K562 (cell line): ENCODE results near the gene PFN3. TPM values are rescaled to one million over a fixed set of nuclear protein-coding genes. Genes with fewer than 3 reads are reported as not detected.

ENCODE experiments used
- ETS2 ChIP-seq: IDR thresholded peaks from 2 replicates; pipeline ENCODE4 v1.6.1; 2016; ENCODE audit warnings: borderline replicate concordance, missing genetic modification characterization, mild to moderate bottlenecking, moderate library complexity, missing compliant biosample characterization; ENCODE audit not compliant: poor library complexity, severe bottlenecking
- MNT ChIP-seq, 2 experiments: fragments of 450-650 bp; conservative IDR thresholded peaks; 2 replicates each; pipeline ENCODE4 v1.6.1; 2017; ENCODE audit warnings: mild to moderate bottlenecking in 2 of 2, moderate library complexity in 2 of 2
- polyA plus RNA-seq, 8 experiments: library from polyadenylated mRNA; depleted of rRNA in 4 of 8; stranded (reverse) in 5 of 8; unstranded in 3 of 8; fragments of >200 nt; fragmentation: Nextera tagmentation in 2 of 8; fragmentation: Illumina TruSeq in 1 of 8; extraction: Ambion mirVana in 2 of 8; extraction: Trizol in 1 of 8; gene quantifications; 2 replicates each; pipeline versions ENCODE4 v1.2.1 to v1.2.3, GENCODE V29; 2011 to 2014; ENCODE audit warnings: inconsistent platforms in 1 of 8, missing spikeins in 1 of 8
- total RNA-seq, 7 experiments: library from RNA; depleted of rRNA in 6 of 7; stranded (reverse); fragments of >200 nt in 6 of 7; fragmentation: Illumina TruSeq in 2 of 7; extraction: Trizol in 2 of 7; gene quantifications; 2 replicates each; pipeline versions ENCODE4 v1.2.1 to v1.2.3, GENCODE V29; 2011 to 2021; ENCODE audit warnings: low replicate concordance in 1 of 7
- TF ChIP-seq, protein P1 (sequence below): sonication (generic); formaldehyde crosslinking; IDR thresholded peaks from 2 replicates; pipeline ENCODE4 v1.8.0; 2022; ENCODE audit warnings: missing genetic modification reagents, mild to moderate bottlenecking, borderline replicate concordance

PFN3 gene
- total and polyA plus RNA-seq, 9 of the 15 experiments (the other 6 are each of a cell fraction or from before 2014, with no cell fraction given): not detected

DNA sequence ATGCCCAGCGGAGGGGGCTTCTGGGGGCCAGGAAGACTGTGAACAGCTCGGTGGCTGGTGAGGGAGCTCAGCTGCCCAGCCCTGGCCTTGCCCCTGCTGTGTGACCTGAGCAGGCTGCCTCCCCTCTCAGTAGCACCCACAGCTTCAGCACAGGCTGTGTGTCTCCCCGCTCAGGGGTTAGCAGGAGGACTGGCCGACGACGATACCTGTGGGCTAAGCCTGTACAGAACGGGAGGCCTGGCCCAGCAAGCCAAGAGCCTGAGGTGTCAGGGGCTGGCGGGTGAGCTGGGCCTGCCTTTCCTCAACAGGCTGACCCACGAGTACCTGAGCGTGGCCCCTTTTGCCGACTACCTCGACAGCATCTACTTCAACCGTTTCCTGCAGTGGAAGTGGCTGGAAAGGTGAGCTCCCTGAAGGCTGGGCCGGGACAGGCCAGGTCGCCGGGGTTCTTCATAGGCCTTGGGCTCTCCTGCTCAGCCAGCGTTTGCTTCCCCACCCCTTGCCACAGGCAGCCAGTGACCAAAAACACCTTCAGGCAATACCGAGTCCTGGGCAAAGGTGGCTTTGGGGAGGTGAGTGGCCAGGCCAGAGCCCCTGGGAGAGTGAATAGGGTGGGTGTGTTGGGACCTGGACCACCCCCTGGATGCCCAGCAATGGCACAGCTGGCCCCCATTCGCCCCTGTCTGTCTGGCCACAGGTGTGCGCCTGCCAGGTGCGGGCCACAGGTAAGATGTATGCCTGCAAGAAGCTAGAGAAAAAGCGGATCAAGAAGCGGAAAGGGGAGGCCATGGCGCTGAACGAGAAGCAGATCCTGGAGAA is 32.6 kb upstream of the PFN3 start (continued):
- TF ChIP-seq, protein P1, sequence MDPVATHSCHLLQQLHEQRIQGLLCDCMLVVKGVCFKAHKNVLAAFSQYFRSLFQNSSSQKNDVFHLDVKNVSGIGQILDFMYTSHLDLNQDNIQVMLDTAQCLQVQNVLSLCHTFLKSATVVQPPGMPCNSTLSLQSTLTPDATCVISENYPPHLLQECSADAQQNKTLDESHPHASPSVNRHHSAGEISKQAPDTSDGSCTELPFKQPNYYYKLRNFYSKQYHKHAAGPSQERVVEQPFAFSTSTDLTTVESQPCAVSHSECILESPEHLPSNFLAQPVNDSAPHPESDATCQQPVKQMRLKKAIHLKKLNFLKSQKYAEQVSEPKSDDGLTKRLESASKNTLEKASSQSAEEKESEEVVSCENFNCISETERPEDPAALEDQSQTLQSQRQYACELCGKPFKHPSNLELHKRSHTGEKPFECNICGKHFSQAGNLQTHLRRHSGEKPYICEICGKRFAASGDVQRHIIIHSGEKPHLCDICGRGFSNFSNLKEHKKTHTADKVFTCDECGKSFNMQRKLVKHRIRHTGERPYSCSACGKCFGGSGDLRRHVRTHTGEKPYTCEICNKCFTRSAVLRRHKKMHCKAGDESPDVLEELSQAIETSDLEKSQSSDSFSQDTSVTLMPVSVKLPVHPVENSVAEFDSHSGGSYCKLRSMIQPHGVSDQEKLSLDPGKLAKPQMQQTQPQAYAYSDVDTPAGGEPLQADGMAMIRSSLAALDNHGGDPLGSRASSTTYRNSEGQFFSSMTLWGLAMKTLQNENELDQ (CRISPR knock-in tag): no peak
- TF ChIP-seq ETS2 (tag) (no peak), MNT (conservative IDR thresholded peaks at IDR 0.05) (no peak)
